Heart right ventricle (tissue), 16 donors: ENCODE results near the gene SUFU. TPM values are rescaled to one million over a fixed set of nuclear protein-coding genes. Genes with fewer than 3 reads are reported as not detected.
A peak's percentile ranks its signal among the peaks of the same experiment; 100 is the strongest.
"Not testable (repeated sequence)": the region's sequence is repeated elsewhere in the genome, so short reads cannot be mapped to it uniquely, and the experiment has no call there.

Experiments used
- ATAC-seq, 8 donors: fragments of 200-7000 bp; cut with Tn5 transposase; one replicate each; pipeline ENCODE4 v1.9.1; 2020; ENCODE audit warnings: mild to moderate bottlenecking in 8 of 8, moderate library complexity in 8 of 8, moderate number of reproducible peaks in 1 of 8
- DNase-seq, 2 donors: peaks; one replicate each; pipeline ENCODE4 v3.0.0-alpha.2; 2020
- H3K27ac ChIP-seq, 10 donors: fragments of 200-600 bp; sonication (generic) in 2 of 10; one replicate each; pipeline versions ENCODE4 v1.5.0 to v1.8.0; 2020 to 2022; ENCODE audit warnings: mild to moderate bottlenecking in 3 of 10
- H3K27me3 ChIP-seq, 7 donors: fragments of 200-600 bp; one replicate each; pipeline ENCODE4 v1.8.0; 2021 to 2022; ENCODE audit warnings: mild to moderate bottlenecking in 2 of 7
- H3K36me3 ChIP-seq, 9 donors: fragments of 200-600 bp; sonication (generic) in 1 of 9; one replicate each; pipeline versions ENCODE4 v1.5.0 to v1.8.0; 2020 to 2022; ENCODE audit warnings: mild to moderate bottlenecking in 2 of 9
- H3K4me1 ChIP-seq, 9 donors: fragments of 200-600 bp; sonication (generic) in 1 of 9; one replicate each; pipeline versions ENCODE4 v1.5.0 to v1.8.0; 2020 to 2022; ENCODE audit warnings: mild to moderate bottlenecking in 4 of 9
- H3K4me3 ChIP-seq, 10 donors: fragments of 200-600 bp; sonication (generic) in 2 of 10; one replicate each; pipeline versions ENCODE4 v1.5.0 to v1.8.0; 2020 to 2022; ENCODE audit warnings: mild to moderate bottlenecking in 7 of 10, moderate library complexity in 2 of 10
- H3K9me3 ChIP-seq, 11 donors: fragments of 200-600 bp in 10 of 11; sonication (generic) in 2 of 11; one replicate each; pipeline versions ENCODE4 v1.5.0 to v1.8.0; 2013 to 2022; ENCODE audit warnings: mild to moderate bottlenecking in 2 of 11, control low read depth in 1 of 11, moderate library complexity in 1 of 11
- CTCF ChIP-seq, 9 donors: fragments of 200-600 bp; sonication (generic) in 2 of 9; IDR thresholded peaks; one replicate each; pipeline versions ENCODE4 v1.5.0 to v1.8.0; 2021 to 2022; ENCODE audit warnings: antibody characterized with exemption in 9 of 9, mild to moderate bottlenecking in 5 of 9, moderate library complexity in 1 of 9
- WGBS, 2 donors: extraction: QIAGEN DNeasy Blood & Tissue Kit; methylation state at CpG; one replicate each; pipeline ENCODE4 v1.1.7; 2013; ENCODE audit warnings: inconsistent platforms in 1 of 2; 5-methylcytosine and 5-hydroxymethylcytosine counted together
- intact Hi-C, 10 donors: fragments of 100-400 bp; cut with DNase I; formaldehyde crosslinking; loops; one replicate each; pipeline versions ENCODE4 v1.11.1 to v1.14.2; 2022
- polyA plus RNA-seq, 2 donors: library from polyadenylated mRNA; stranded (reverse); fragments of 200-250 nt; gene quantifications; one replicate each; pipeline ENCODE4 v1.2.3, GENCODE V29; 2013
- total RNA-seq, 10 donors: library from RNA; stranded (reverse); fragmentation: NEBNext Ultra II Directional in 3 of 10; extraction: Animal tissue kit (Norgen Biotek cat#: 25700) in 3 of 10; gene quantifications; one replicate each; pipeline versions ENCODE4 v1.2.1 to v1.2.4, GENCODE V29; 2021 to 2023
- donor health status: Arrhythmogenic right ventricular cardiomyopathy.
- donor health status: ischemic (EF 13 %, LVEDD 7.1; RV severe dilation, severe dysfunction).
- donor health status: healthy with polysubstance abuse.
- donor health status: DM: no; HTN: yes; CAD: no.
- donor health status: DM: no; HTN: no; CAD: no.
- donor health status: ischemic (EF 25% LVEDD 6.9; RV normal size, moderate dysfunction).
- donor health status: ischemic (EF 25% LVEDD 5.7; RV mildly dilated, moderate dysfunction).
- donor health status: healthy.
- donor health status: DM: yes; HTN: yes; CAD: no.
- donor health status: Ischemic cardiomyopathy.
- donor health status: ischemic (EF 35%, LVEDD 5.7; RV mildly dilated, moderate dysfunction).
- donor health status: nonischemic (EF 11% LVEDD 7.7; RV severe dilation, severe dysfunction).
- donor health status: DM: yes; HTN: yes; CAD: no.
- donor health status: PGD.
- donor health status: ischemic (EF 29% LVEDD 5.4; RV normal size, mild dysfunction).
- donor health status: nonischemic (EF 23%, LVEDD 6.1; RV moderate dilation, normal function).

SUFU gene
- total and polyA plus RNA-seq, 12 donors = 3.3 to 10.1 (median 7.2) TPM

- Histone ChIP-seq H3K36me3 (no peaks in the 10 kb centered on the region), H3K4me1 (peaks cover 8 to 36% (median 25%) of the 10 kb centered on the region in 9 donors), H3K27me3 (no peaks in the 10 kb centered on the region), H3K9me3 (no peaks in the 10 kb centered on the region), H3K4me3 (no peak overlapping the region), H3K27ac (no peak overlapping the region)
- 89% methylated on average over 9 of the region's 9 CpGs for WGBS, 2 donors
- ATAC-seq (no peak), DNase-seq (no peak)
- no peak for TF ChIP-seq CTCF (IDR thresholded peaks at IDR 0.05)
- intact Hi-C loops = no loop called here
Observed at GRCh38 chr10:102665904-102666509, 162.2 kb downstream of the SUFU start.

GRCh38 chr10:102667411-102667810, 163.6 kb downstream of the SUFU start:
- H3K27me3 ChIP-seq, ATAC-seq, H3K27ac ChIP-seq, DNase-seq, H3K9me3 ChIP-seq, intact Hi-C loops, H3K36me3 ChIP-seq, H3K4me3 ChIP-seq: not testable (repeated sequence)
- 93 to 96% methylated on average over 4 of the region's 4 CpGs for WGBS, 2 donors
- peaks cover 7 to 37% (median 21%) of the 10 kb centered on the region in 9 donors for H3K4me1 ChIP-seq

- Histone ChIP-seq H3K4me3 (no peak overlapping the region), H3K4me1 (peaks cover 11 to 48% (median 32%) of the 10 kb centered on the region in 9 donors), H3K36me3 (no peaks in the 10 kb centered on the region), H3K9me3 (no peaks in the 10 kb centered on the region), H3K27ac (peak overlapping the region; percentile 64 to 87 (median 70)), H3K27me3 (no peaks in the 10 kb centered on the region)
- DNase-seq (no peak), ATAC-seq (peak in 1 of 8 donors; percentile 13)
- no peak for TF ChIP-seq CTCF (IDR thresholded peaks at IDR 0.05)
- intact Hi-C loops = no loop called here
- 90 to 95% methylated on average over 10 of the region's 10 CpGs for WGBS, 2 donors
Observed at GRCh38 chr10:102668326-102669107, 164.7 kb downstream of the SUFU start.

- H3K4me3 ChIP-seq = no peak overlapping the region
- DNase-seq = peak; percentile 56 to 62
- peaks cover 13 to 58% (median 40%) of the 10 kb centered on the region in 9 donors for H3K4me1 ChIP-seq
- no peaks in the 10 kb centered on the region for H3K36me3 ChIP-seq
- TF ChIP-seq CTCF (IDR thresholded peaks at IDR 0.05) = peak in 6 of 9 donors; percentile 17 to 67 (median 48)
- intact Hi-C loops = no loop called here
- 65 to 67% methylated on average over 6 to 7 of the region's 7 CpGs for WGBS, 2 donors
- H3K27ac ChIP-seq = peak overlapping the region; percentile 64 to 87 (median 70)
- H3K27me3 ChIP-seq = no peaks in the 10 kb centered on the region
- H3K9me3 ChIP-seq = no peaks in the 10 kb centered on the region
- ATAC-seq = peak; percentile 40 to 91 (median 68)
Observed at GRCh38 chr10:102669206-102670064, 165.7 kb downstream of the SUFU start.
